NCI-H2171 treated with DMSO at 0.1 percent for 48 hours (cell line): Measurements from ENCODE around the gene ERP27.

Source experiments
- DNase-seq: peaks from one replicate; lab custom pipeline; 2025; lab: John Stamatoyannopoulos, UW

The ERP27 gene

GRCh38 chr12:14935031-14935430 lies 3.3 kb downstream of the ERP27 start:
- no peak for DNase-seq

GRCh38 chr12:14934511-14934910 lies 3.8 kb downstream of the ERP27 start:
- DNase-seq: no peak

- no peak for DNase-seq
Observed at GRCh38 chr12:14931791-14932560, 6.4 kb downstream of the ERP27 start.

- DNase-seq: no peak
Observed at GRCh38 chr12:14931359-14931758, 7.0 kb downstream of the ERP27 start.

- DNase-seq: no peak
Observed at GRCh38 chr12:14930299-14930698, 8.0 kb downstream of the ERP27 start.

GRCh38 chr12:14928931-14929330 lies 9.4 kb downstream of the ERP27 start:
- DNase-seq: no peak

- no peak for DNase-seq
Observed at GRCh38 chr12:14927267-14927666, 11.1 kb downstream of the ERP27 start.

GRCh38 chr12:14924541-14924940 lies 13.8 kb downstream of the ERP27 start:
- DNase-seq: no peak

GRCh38 chr12:14923944-14924343 lies 14.4 kb downstream of the ERP27 start:
- no peak for DNase-seq

GRCh38 chr12:14921218-14921617 lies 17.1 kb downstream of the ERP27 start:
- DNase-seq: no peak

- DNase-seq: no peak
Observed at GRCh38 chr12:14920475-14921126, 17.7 kb downstream of the ERP27 start.

GRCh38 chr12:14919455-14919854 lies 18.9 kb downstream of the ERP27 start:
- no peak for DNase-seq

- DNase-seq: no peak
Observed at GRCh38 chr12:14915736-14916135, 22.6 kb downstream of the ERP27 start.

- DNase-seq: peak; percentile 86
Observed at GRCh38 chr12:14913381-14913781, 25.0 kb downstream of the ERP27 start.

GRCh38 chr12:14911131-14911530 lies 27.2 kb downstream of the ERP27 start:
- no peak for DNase-seq

- no peak for DNase-seq
Observed at GRCh38 chr12:14910090-14910915, 28.0 kb downstream of the ERP27 start.

GRCh38 chr12:14907953-14908352 lies 30.4 kb downstream of the ERP27 start:
- no peak for DNase-seq

GRCh38 chr12:14906114-14906513 lies 32.2 kb downstream of the ERP27 start:
- DNase-seq: no peak

GRCh38 chr12:14905269-14906004 lies 32.9 kb downstream of the ERP27 start:
- DNase-seq: no peak

- DNase-seq: no peak
Observed at GRCh38 chr12:14904854-14905253, 33.5 kb downstream of the ERP27 start.

GRCh38 chr12:14903386-14904098 lies 34.8 kb downstream of the ERP27 start:
- no peak for DNase-seq
